Prostate gland (tissue), 2 donors: ENCODE data around the gene XBP1. TPM values are rescaled to one million over a fixed set of nuclear protein-coding genes. Genes with fewer than 3 reads are reported as not detected.
A peak's percentile ranks its signal among the peaks of the same experiment; 100 is the strongest.
"Not testable (repeated sequence)": the region's sequence is repeated elsewhere in the genome, so short reads cannot be mapped to it uniquely, and the experiment has no call there.

Experiments
- DNase-seq: peaks from one replicate; pipeline ENCODE4 v3.0.0-alpha.2; 2019; ENCODE audit warnings: low spot score
- H3K27ac ChIP-seq, 2 donors: fragments of 200-600 bp; sonication (generic); 2 replicates each; pipeline ENCODE4 v1.5.1; 2017 to 2019
- H3K27me3 ChIP-seq: fragments of 200-600 bp; sonication (generic); replicated peaks from 2 replicates; pipeline ENCODE4 v1.5.1; 2019; ENCODE audit not compliant: insufficient read depth
- H3K36me3 ChIP-seq, 2 donors: fragments of 200-600 bp; sonication (generic); 1 replicate in 1 of 2; 2 replicates in 1 of 2; pipeline versions ENCODE4 v1.5.1 to v1.8.1; 2017 to 2019
- H3K4me1 ChIP-seq: fragments of 200-600 bp; sonication (generic); replicated peaks from 2 replicates; pipeline ENCODE4 v1.5.1; 2019
- H3K4me3 ChIP-seq, 2 donors: fragments of 200-600 bp; sonication (generic); 2 replicates each; pipeline ENCODE4 v1.5.1; 2017 to 2019
- H3K9me3 ChIP-seq: fragments of 200-600 bp; sonication (generic); 2 replicates; pipeline ENCODE4 v1.5.1; 2017
- CTCF ChIP-seq, 4 experiments: fragments of 200-600 bp in 2 of 4; fragments of 450-650 bp in 2 of 4; sonication (generic) in 2 of 4; IDR thresholded peaks; 1 replicate in 3 of 4; 2 replicates in 1 of 4; pipeline ENCODE4 v1.5.1; 2016 to 2019; ENCODE audit warnings: antibody characterized with exemption in 4 of 4, mild to moderate bottlenecking in 2 of 4, moderate library complexity in 2 of 4
- POLR2A ChIP-seq: fragments of 450-650 bp; IDR thresholded peaks from one replicate; pipeline ENCODE4 v1.6.1; 2016; ENCODE audit warnings: antibody characterized with exemption, mild to moderate bottlenecking
- POLR2AphosphoS5 ChIP-seq: sonication (generic); formaldehyde crosslinking; IDR thresholded peaks from one replicate; pipeline ENCODE4 v1.6.1; 2017; ENCODE audit warnings: antibody characterized with exemption
- WGBS: methylation state at CpG from one replicate; pipeline ENCODE4 v1.1.5; 2018; 5-methylcytosine and 5-hydroxymethylcytosine counted together
- intact Hi-C: fragments of 100-400 bp; cut with DNase I; formaldehyde crosslinking; loops from one replicate; pipeline ENCODE4 v1.14.2; 2022
- total RNA-seq, 2 donors: library from RNA; depleted of rRNA; stranded (reverse); fragments of >200 nt; gene quantifications; one replicate each; pipeline ENCODE4 v1.1.0, GENCODE V29; 2016

Gene XBP1
- total RNA-seq, 2 donors from 2014 or later = 200 to 798 TPM

- Histone ChIP-seq H3K9me3 (no peaks in the 10 kb centered on the region), H3K4me1 (peaks cover 21% of the 10 kb centered on the region), H3K36me3 (no peaks in the 10 kb centered on the region), H3K27me3 (no peaks in the 10 kb centered on the region), H3K4me3 (no peak overlapping the region), H3K27ac (peak overlapping the region; percentile 18 to 58)
- peak; percentile 18 for TF ChIP-seq POLR2AphosphoS5
- TF ChIP-seq CTCF (IDR thresholded peaks at IDR 0.05) = no peak
- no peak for DNase-seq
- intact Hi-C loops = no loop called here
- 64% methylated on average over 2 of the region's 2 CpGs for WGBS
These were observed 13.6 kb upstream of the XBP1 start for GRCh38 chr22:28813772-28814518.

- Histone ChIP-seq H3K27ac (peak overlapping the region; percentile 18 to 58), H3K9me3 (no peaks in the 10 kb centered on the region), H3K4me1 (peaks cover 11% of the 10 kb centered on the region), H3K4me3 (no peak overlapping the region), H3K27me3 (no peaks in the 10 kb centered on the region), H3K36me3 (no peaks in the 10 kb centered on the region)
- intact Hi-C loops = no loop called here
- 44% methylated on average over 5 of the region's 5 CpGs for WGBS
- DNase-seq = no peak
- no peak for TF ChIP-seq POLR2AphosphoS5
These were observed 12.1 kb upstream of the XBP1 start for GRCh38 chr22:28812516-28812915.

GRCh38 chr22:28810821-28811491 lies 10.6 kb upstream of the XBP1 start:
- Histone ChIP-seq H3K4me3 (no peak overlapping the region), H3K36me3 (no peaks in the 10 kb centered on the region), H3K27ac (peak overlapping the region; percentile 18 to 58), H3K4me1 (peaks cover 11% of the 10 kb centered on the region), H3K27me3 (no peaks in the 10 kb centered on the region), H3K9me3 (no peaks in the 10 kb centered on the region)
- TF ChIP-seq CTCF (IDR thresholded peaks at IDR 0.05) (no peak), POLR2AphosphoS5 (no peak), POLR2A (no peak)
- intact Hi-C loops = no loop called here
- no peak for DNase-seq
- 48% methylated on average over 13 of the region's 13 CpGs for WGBS

GRCh38 chr22:28808716-28809355 lies 8.5 kb upstream of the XBP1 start:
- H3K9me3 ChIP-seq = no peaks in the 10 kb centered on the region
- H3K36me3 ChIP-seq = no peaks in the 10 kb centered on the region
- no peaks in the 10 kb centered on the region for H3K27me3 ChIP-seq
- TF ChIP-seq CTCF (IDR thresholded peaks at IDR 0.05) (no peak), POLR2AphosphoS5 (no peak), POLR2A (no peak)
- no peak for DNase-seq
- H3K4me1 ChIP-seq = peaks cover 8% of the 10 kb centered on the region
- H3K27ac ChIP-seq = no peak overlapping the region
- intact Hi-C loops = no loop called here
- no peak overlapping the region for H3K4me3 ChIP-seq

GRCh38 chr22:28805426-28805825 lies 5.1 kb upstream of the XBP1 start:
- H3K4me3 ChIP-seq, H3K4me1 ChIP-seq, H3K27me3 ChIP-seq, H3K9me3 ChIP-seq, intact Hi-C loops, H3K27ac ChIP-seq, H3K36me3 ChIP-seq, DNase-seq: not testable (repeated sequence)
- 94% methylated on average over 5 of the region's 5 CpGs for WGBS
